H9 (cell line): ENCODE measurements around the gene ZBTB20. TPM values are rescaled to one million over a fixed set of nuclear protein-coding genes. Genes with fewer than 3 reads are reported as not detected.

Experiments
- DNase-seq: peaks from one replicate; pipeline ENCODE4 v3.0.0-alpha.2; 2017
- H2AFZ ChIP-seq: one replicate; pipeline ENCODE4 v1.6.1; 2013; ENCODE audit warnings: mild to moderate bottlenecking, low read length, control low read depth, moderate library complexity
- H2AK5ac ChIP-seq: 2 replicates; pipeline ENCODE4 v1.6.1; 2013; ENCODE audit warnings: low read length, control low read depth, mixed read lengths; ENCODE audit not compliant: insufficient read length
- H2BK120ac ChIP-seq: one replicate; pipeline ENCODE4 v1.6.1; 2013; ENCODE audit warnings: low read depth, mild to moderate bottlenecking, low read length, control low read depth, inconsistent platforms; ENCODE audit not compliant: poor library complexity, severe bottlenecking
- H2BK12ac ChIP-seq: 2 replicates; pipeline ENCODE4 v1.6.1; 2013; ENCODE audit warnings: low read length, control low read depth, mixed read lengths, low read depth; ENCODE audit not compliant: insufficient read length
- H2BK15ac ChIP-seq: 2 replicates; pipeline ENCODE4 v1.6.1; 2013; ENCODE audit warnings: low read depth, low read length, control low read depth
- H2BK20ac ChIP-seq: one replicate; pipeline ENCODE4 v1.6.1; 2013; ENCODE audit warnings: low read depth, mild to moderate bottlenecking, low read length, control low read depth, inconsistent platforms; ENCODE audit not compliant: poor library complexity, severe bottlenecking
- H2BK5ac ChIP-seq: 2 replicates; pipeline ENCODE4 v1.6.1; 2013; ENCODE audit warnings: low read length, control low read depth, mixed read lengths; ENCODE audit not compliant: insufficient read length
- H3K14ac ChIP-seq: 2 replicates; pipeline ENCODE4 v1.6.1; 2013; ENCODE audit warnings: low read length, control low read depth; ENCODE audit not compliant: insufficient read depth
- H3K18ac ChIP-seq: 2 replicates; pipeline ENCODE4 v1.6.1; 2013; ENCODE audit warnings: low read depth, mild to moderate bottlenecking, mixed read lengths, low read length, control low read depth; ENCODE audit not compliant: insufficient read length
- H3K23ac ChIP-seq: 2 replicates; pipeline ENCODE4 v1.6.1; 2013; ENCODE audit warnings: low read length, control low read depth, mixed read lengths, low read depth; ENCODE audit not compliant: insufficient read length
- H3K23me2 ChIP-seq: 2 replicates; pipeline ENCODE4 v1.6.1; 2013; ENCODE audit warnings: low read depth, mild to moderate bottlenecking, mixed read lengths, low read length, control low read depth; ENCODE audit not compliant: insufficient read length, poor library complexity, severe bottlenecking
- H3K27ac ChIP-seq: 2 replicates; pipeline ENCODE4 v1.5.1; 2013; ENCODE audit warnings: low read length, control low read depth, mixed read lengths, low read depth; ENCODE audit not compliant: insufficient read length
- H3K27me3 ChIP-seq: 2 replicates; pipeline ENCODE4 v1.6.1; 2013; ENCODE audit warnings: low read length, control low read depth, inconsistent platforms; ENCODE audit not compliant: insufficient read depth
- H3K4ac ChIP-seq: 2 replicates; pipeline ENCODE4 v1.6.1; 2013; ENCODE audit warnings: low read depth, mild to moderate bottlenecking, control low read depth, inconsistent platforms, low read length, moderate library complexity
- H3K4me1 ChIP-seq: 2 replicates; pipeline ENCODE4 v1.6.1; 2013; ENCODE audit warnings: low read length, control low read depth, inconsistent platforms; ENCODE audit not compliant: insufficient read depth
- H3K4me2 ChIP-seq: 2 replicates; pipeline ENCODE4 v1.6.1; 2013; ENCODE audit warnings: low read length, control low read depth, mixed read lengths; ENCODE audit not compliant: insufficient read length, insufficient read depth
- H3K56ac ChIP-seq: 2 replicates; pipeline ENCODE4 v1.6.1; 2013; ENCODE audit warnings: low read depth, mild to moderate bottlenecking, mixed read lengths, low read length, control low read depth; ENCODE audit not compliant: insufficient read length
- H3K79me1 ChIP-seq: 2 replicates; pipeline ENCODE4 v1.6.1; 2013; ENCODE audit warnings: low read depth, mild to moderate bottlenecking, moderate library complexity, low read length, control low read depth, inconsistent platforms; ENCODE audit not compliant: insufficient read depth, poor library complexity, severe bottlenecking
- H3K79me2 ChIP-seq: 2 replicates; pipeline ENCODE4 v1.6.1; 2013; ENCODE audit warnings: low read length, control low read depth, inconsistent platforms; ENCODE audit not compliant: insufficient read depth
- H3K9ac ChIP-seq: 2 replicates; pipeline ENCODE4 v1.6.1; 2013; ENCODE audit warnings: low read length, control low read depth, mixed read lengths; ENCODE audit not compliant: insufficient read length; ENCODE audit errors: extremely low read depth
- H3K9me3 ChIP-seq: one replicate; pipeline ENCODE4 v1.6.1; 2013; ENCODE audit warnings: low read depth, low read length, inconsistent platforms; ENCODE audit not compliant: control insufficient read depth
- H3T11ph ChIP-seq: one replicate; pipeline ENCODE4 v1.6.1; 2013; ENCODE audit warnings: mild to moderate bottlenecking, low read length, control low read depth, inconsistent platforms
- H4K20me1 ChIP-seq: one replicate; pipeline ENCODE4 v1.6.1; 2013; ENCODE audit not compliant: control insufficient read depth, insufficient read length, insufficient read depth
- H4K5ac ChIP-seq: 2 replicates; pipeline ENCODE4 v1.6.1; 2013; ENCODE audit warnings: low read depth, mild to moderate bottlenecking, mixed read lengths, low read length, control low read depth; ENCODE audit not compliant: insufficient read length
- H4K8ac ChIP-seq: replicated peaks from 2 replicates; pipeline ENCODE4 v1.6.1; 2013; ENCODE audit warnings: low read length, control low read depth, mixed read lengths, low read depth; ENCODE audit not compliant: insufficient read length
- H4K91ac ChIP-seq: 2 replicates; pipeline ENCODE4 v1.6.1; 2013; ENCODE audit warnings: low read depth, mild to moderate bottlenecking, moderate library complexity, mixed read lengths, low read length, control low read depth; ENCODE audit not compliant: insufficient read length
- H3K27ac Mint-ChIP-seq, 3 experiments: 2 replicates in 2 of 3; 3 replicates in 1 of 3; pipeline ENCODE4 v1.8.0; 2020 to 2021; ENCODE audit warnings: mixed read lengths in 3 of 3, mild to moderate bottlenecking in 1 of 3, moderate library complexity in 1 of 3
- H3K27me3 Mint-ChIP-seq: 2 replicates; pipeline ENCODE4 v1.8.0; 2021; ENCODE audit warnings: low read depth, mild to moderate bottlenecking, moderate library complexity, mixed read lengths
- H3K36me3 Mint-ChIP-seq, 3 experiments: 2 replicates in 2 of 3; 3 replicates in 1 of 3; pipeline ENCODE4 v1.8.0; 2020 to 2021; ENCODE audit warnings: low read depth in 3 of 3, mixed read lengths in 3 of 3; ENCODE audit not compliant: insufficient read depth in 1 of 3
- H3K4me1 Mint-ChIP-seq, 2 experiments: 2 replicates each; pipeline ENCODE4 v1.8.0; 2020; ENCODE audit warnings: mixed read lengths in 2 of 2
- H3K4me3 Mint-ChIP-seq, 2 experiments: 2 replicates in 1 of 2; 3 replicates in 1 of 2; pipeline ENCODE4 v1.8.0; 2020 to 2021; ENCODE audit warnings: mild to moderate bottlenecking in 2 of 2, mixed read lengths in 2 of 2, moderate library complexity in 1 of 2
- H3K9me3 Mint-ChIP-seq, 2 experiments: 2 replicates in 1 of 2; 3 replicates in 1 of 2; pipeline ENCODE4 v1.8.0; 2020; ENCODE audit warnings: mild to moderate bottlenecking in 2 of 2, mixed read lengths in 2 of 2, moderate library complexity in 1 of 2
- WGBS: extraction: QIAGEN DNeasy Blood & Tissue Kit; methylation state at CpG from one replicate; pipeline ENCODE4 v1.1.7; 2013; ENCODE audit warnings: missing lambda C conversion rate, low lambda C conversion rate, mixed read lengths; ENCODE audit not compliant: insufficient read length; ENCODE audit errors: extremely low coverage; 5-methylcytosine and 5-hydroxymethylcytosine counted together
- total RNA-seq: library from RNA; stranded (reverse); gene quantifications from 2 replicates; pipeline ENCODE4 v1.2.1, GENCODE V29; 2021
- TF ChIP-seq, protein P1 (sequence below): fragments of 200-600 bp; sonication (generic); conservative IDR thresholded peaks from 3 replicates; pipeline ENCODE4 v1.8.0; 2021; ENCODE audit warnings: antibody characterized with exemption, mild to moderate bottlenecking

ZBTB20 gene
- total RNA-seq, 1 experiment from 2014 or later: 0.70 TPM

- H2BK12ac ChIP-seq: no peak overlapping the region
- Mint-ChIP-seq H3K4me1 (peaks cover 6 to 10% of the 10 kb centered on the region in 2 experiments), H3K27ac (no peak overlapping the region), H3K27me3 (no peaks in the 10 kb centered on the region), H3K4me3 (no peak overlapping the region), H3K36me3 (peaks cover 0 to 14% (median 4%) of the 10 kb centered on the region in 3 experiments; a peak in 3 of 7 replicates), H3K9me3 (peaks cover 0 to 7% of the 10 kb centered on the region in 2 experiments; a peak in 2 of 5 replicates)
- no peak overlapping the region for H2BK20ac ChIP-seq
- TF ChIP-seq, protein P1, sequence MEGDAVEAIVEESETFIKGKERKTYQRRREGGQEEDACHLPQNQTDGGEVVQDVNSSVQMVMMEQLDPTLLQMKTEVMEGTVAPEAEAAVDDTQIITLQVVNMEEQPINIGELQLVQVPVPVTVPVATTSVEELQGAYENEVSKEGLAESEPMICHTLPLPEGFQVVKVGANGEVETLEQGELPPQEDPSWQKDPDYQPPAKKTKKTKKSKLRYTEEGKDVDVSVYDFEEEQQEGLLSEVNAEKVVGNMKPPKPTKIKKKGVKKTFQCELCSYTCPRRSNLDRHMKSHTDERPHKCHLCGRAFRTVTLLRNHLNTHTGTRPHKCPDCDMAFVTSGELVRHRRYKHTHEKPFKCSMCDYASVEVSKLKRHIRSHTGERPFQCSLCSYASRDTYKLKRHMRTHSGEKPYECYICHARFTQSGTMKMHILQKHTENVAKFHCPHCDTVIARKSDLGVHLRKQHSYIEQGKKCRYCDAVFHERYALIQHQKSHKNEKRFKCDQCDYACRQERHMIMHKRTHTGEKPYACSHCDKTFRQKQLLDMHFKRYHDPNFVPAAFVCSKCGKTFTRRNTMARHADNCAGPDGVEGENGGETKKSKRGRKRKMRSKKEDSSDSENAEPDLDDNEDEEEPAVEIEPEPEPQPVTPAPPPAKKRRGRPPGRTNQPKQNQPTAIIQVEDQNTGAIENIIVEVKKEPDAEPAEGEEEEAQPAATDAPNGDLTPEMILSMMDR: no peak
- H3K79me1 ChIP-seq: no peaks in the 10 kb centered on the region
- H3T11ph ChIP-seq: no peak overlapping the region
- no peak overlapping the region for H3K14ac ChIP-seq
- H2BK15ac ChIP-seq: no peak overlapping the region
- H4K91ac ChIP-seq: no peak overlapping the region
- no peaks in the 10 kb centered on the region for H3K9me3 ChIP-seq
- H4K8ac ChIP-seq: no peak overlapping the region
- no peaks in the 10 kb centered on the region; the same call in 1 of the 2 replicates for H3K27me3 ChIP-seq
- no peak overlapping the region for H3K4me2 ChIP-seq
- H3K4ac ChIP-seq: no peak overlapping the region
- no peak overlapping the region for H3K56ac ChIP-seq
- H3K9ac ChIP-seq: no peak overlapping the region
- H3K4me1 ChIP-seq: no peaks in the 10 kb centered on the region
- no peak overlapping the region for H3K23ac ChIP-seq
- no peak overlapping the region for H2BK5ac ChIP-seq
- H3K23me2 ChIP-seq: no peaks in the 10 kb centered on the region
- H3K79me2 ChIP-seq: no peaks in the 10 kb centered on the region
- H4K5ac ChIP-seq: no peak overlapping the region
- H3K18ac ChIP-seq: no peak overlapping the region
- no peak overlapping the region for H2AK5ac ChIP-seq
- H4K20me1 ChIP-seq: no peaks in the 10 kb centered on the region
- no peak overlapping the region for H2AFZ ChIP-seq
- no peak for DNase-seq
- no peak overlapping the region for H3K27ac ChIP-seq
- no peak overlapping the region for H2BK120ac ChIP-seq
- WGBS: no CpG with 5 or more reads among the region's 2 CpGs
Measured at GRCh38 chr3:115102046-115102445, 45.0 kb downstream of the ZBTB20 start.
